A549 (cell line): ENCODE measurements around the gene RABL2B.
"Not testable (repeated sequence)": the region's sequence is repeated elsewhere in the genome, so short reads cannot be mapped to it uniquely, and the experiment has no call there.

ENCODE experiments used
- BHLHE40 ChIP-seq: IDR thresholded peaks from 2 replicates; pipeline ENCODE4 v1.6.1; 2012; ENCODE audit warnings: low read depth, low read length, inconsistent platforms
- FOSL2 ChIP-seq, 2 experiments: fragments of 450-650 bp in 1 of 2; fragments of >200 bp in 1 of 2; sonication (Bioruptor Twin) in 1 of 2; formaldehyde crosslinking; IDR thresholded peaks; 2 replicates each; pipeline versions ENCODE4 v1.5.0 to v1.6.1; 2016 to 2020; ENCODE audit warnings: mild to moderate bottlenecking in 1 of 2, moderate library complexity in 1 of 2
- KDM5A ChIP-seq: fragments of 200-600 bp; sonication (generic); IDR thresholded peaks from 2 replicates; pipeline ENCODE4 v1.6.1; 2016; ENCODE audit warnings: antibody characterized with exemption, mild to moderate bottlenecking
- MAZ ChIP-seq: fragments of 150-350 bp; IDR thresholded peaks from 2 replicates; pipeline ENCODE4 v1.6.1; 2014; ENCODE audit warnings: antibody characterized with exemption, low read depth, low read length, borderline replicate concordance
- POLR2A ChIP-seq: IDR thresholded peaks from 2 replicates; pipeline ENCODE4 v1.6.1; 2012; ENCODE audit warnings: mild to moderate bottlenecking, low read length
- RCOR1 ChIP-seq: fragments of 150-350 bp; IDR thresholded peaks from 2 replicates; pipeline ENCODE4 v1.6.1; 2014; ENCODE audit warnings: antibody characterized with exemption, low read length, low read depth
- RNF2 ChIP-seq: fragments of 200-600 bp; sonication (generic); IDR thresholded peaks from 2 replicates; pipeline ENCODE4 v1.6.1; 2016; ENCODE audit warnings: low read depth, mild to moderate bottlenecking, antibody characterized with exemption, moderate library complexity, borderline replicate concordance
- SMC3 ChIP-seq: fragments of >200 bp; sonication (Bioruptor Twin); formaldehyde crosslinking; IDR thresholded peaks from 3 replicates; pipeline ENCODE4 v1.6.1; 2018; ENCODE audit warnings: inconsistent platforms
- SREBF2 ChIP-seq: fragments of 450-650 bp; IDR thresholded peaks from 2 replicates; pipeline ENCODE4 v1.6.1; 2014; ENCODE audit warnings: mild to moderate bottlenecking, moderate library complexity
- ZFP36 ChIP-seq: fragments of 450-650 bp; IDR thresholded peaks from 2 replicates; pipeline ENCODE4 v1.6.1; 2014; ENCODE audit warnings: borderline replicate concordance; ENCODE audit not compliant: partially characterized antibody
- TF ChIP-seq, protein P1 (sequence below): fragments of >200 bp; sonication (Bioruptor Twin); formaldehyde crosslinking; IDR thresholded peaks from 3 replicates; pipeline ENCODE4 v1.5.1; 2016
- TF ChIP-seq, protein P2 (sequence below): fragments of 450-650 bp; IDR thresholded peaks from 2 replicates; pipeline ENCODE4 v1.6.1; 2014; ENCODE audit warnings: antibody characterized with exemption
- TF ChIP-seq, protein P3 (sequence below): IDR thresholded peaks from 2 replicates; pipeline ENCODE4 v1.6.1; 2012
- TF ChIP-seq, protein P4 (sequence below): fragments of 250-450 bp; sonication (Bioruptor Pico); IDR thresholded peaks from 2 replicates; pipeline ENCODE4 v1.5.0; 2020; ENCODE audit warnings: low read depth, mild to moderate bottlenecking, moderate library complexity

DNA sequence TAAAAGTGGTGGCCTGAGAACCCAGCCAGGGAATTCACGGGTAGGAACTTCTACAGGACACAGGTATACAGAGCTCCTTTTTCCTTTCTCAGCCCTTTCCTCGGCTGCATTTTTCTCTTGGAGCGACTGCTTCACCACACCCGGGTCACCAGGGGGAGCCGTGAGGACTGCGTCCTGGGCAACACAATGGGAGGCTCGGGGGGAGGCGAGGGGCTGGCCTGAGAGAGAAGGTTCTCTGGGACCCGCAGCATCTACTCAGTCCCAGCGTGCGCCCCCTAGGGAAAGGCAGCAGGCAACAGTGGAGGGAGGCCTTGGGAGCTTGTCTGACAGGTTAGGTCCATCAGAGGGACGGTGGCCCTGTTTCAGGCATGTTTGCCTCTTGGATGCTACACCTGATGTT, 8.3 kb downstream of the RABL2B start:
- TF ChIP-seq POLR2A; SREBF2; RNF2; BHLHE40; MAZ; SMC3; ZFP36; KDM5A; RCOR1; FOSL2 (IDR thresholded peaks at IDR 0.05); FOSL2 (CRISPR knock-in tag; IDR thresholded peaks at IDR 0.05): not testable (repeated sequence)
- TF ChIP-seq, protein P1, sequence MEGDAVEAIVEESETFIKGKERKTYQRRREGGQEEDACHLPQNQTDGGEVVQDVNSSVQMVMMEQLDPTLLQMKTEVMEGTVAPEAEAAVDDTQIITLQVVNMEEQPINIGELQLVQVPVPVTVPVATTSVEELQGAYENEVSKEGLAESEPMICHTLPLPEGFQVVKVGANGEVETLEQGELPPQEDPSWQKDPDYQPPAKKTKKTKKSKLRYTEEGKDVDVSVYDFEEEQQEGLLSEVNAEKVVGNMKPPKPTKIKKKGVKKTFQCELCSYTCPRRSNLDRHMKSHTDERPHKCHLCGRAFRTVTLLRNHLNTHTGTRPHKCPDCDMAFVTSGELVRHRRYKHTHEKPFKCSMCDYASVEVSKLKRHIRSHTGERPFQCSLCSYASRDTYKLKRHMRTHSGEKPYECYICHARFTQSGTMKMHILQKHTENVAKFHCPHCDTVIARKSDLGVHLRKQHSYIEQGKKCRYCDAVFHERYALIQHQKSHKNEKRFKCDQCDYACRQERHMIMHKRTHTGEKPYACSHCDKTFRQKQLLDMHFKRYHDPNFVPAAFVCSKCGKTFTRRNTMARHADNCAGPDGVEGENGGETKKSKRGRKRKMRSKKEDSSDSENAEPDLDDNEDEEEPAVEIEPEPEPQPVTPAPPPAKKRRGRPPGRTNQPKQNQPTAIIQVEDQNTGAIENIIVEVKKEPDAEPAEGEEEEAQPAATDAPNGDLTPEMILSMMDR: peak; percentile 34
- TF ChIP-seq, protein P2, sequence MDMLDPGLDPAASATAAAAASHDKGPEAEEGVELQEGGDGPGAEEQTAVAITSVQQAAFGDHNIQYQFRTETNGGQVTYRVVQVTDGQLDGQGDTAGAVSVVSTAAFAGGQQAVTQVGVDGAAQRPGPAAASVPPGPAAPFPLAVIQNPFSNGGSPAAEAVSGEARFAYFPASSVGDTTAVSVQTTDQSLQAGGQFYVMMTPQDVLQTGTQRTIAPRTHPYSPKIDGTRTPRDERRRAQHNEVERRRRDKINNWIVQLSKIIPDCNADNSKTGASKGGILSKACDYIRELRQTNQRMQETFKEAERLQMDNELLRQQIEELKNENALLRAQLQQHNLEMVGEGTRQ: not testable (repeated sequence)
- TF ChIP-seq, protein P3, sequence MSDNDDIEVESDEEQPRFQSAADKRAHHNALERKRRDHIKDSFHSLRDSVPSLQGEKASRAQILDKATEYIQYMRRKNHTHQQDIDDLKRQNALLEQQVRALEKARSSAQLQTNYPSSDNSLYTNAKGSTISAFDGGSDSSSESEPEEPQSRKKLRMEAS: not testable (repeated sequence)
- TF ChIP-seq, protein P4, sequence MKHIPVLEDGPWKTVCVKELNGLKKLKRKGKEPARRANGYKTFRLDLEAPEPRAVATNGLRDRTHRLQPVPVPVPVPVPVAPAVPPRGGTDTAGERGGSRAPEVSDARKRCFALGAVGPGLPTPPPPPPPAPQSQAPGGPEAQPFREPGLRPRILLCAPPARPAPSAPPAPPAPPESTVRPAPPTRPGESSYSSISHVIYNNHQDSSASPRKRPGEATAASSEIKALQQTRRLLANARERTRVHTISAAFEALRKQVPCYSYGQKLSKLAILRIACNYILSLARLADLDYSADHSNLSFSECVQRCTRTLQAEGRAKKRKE: not testable (repeated sequence)
